AG08395 (cell line): Measurements from ENCODE around the gene ARL14EP.

Experiments
- DNase-seq: peaks from one replicate; pipeline ENCODE4 v3.0.0; 2012; ENCODE audit warnings: mixed read lengths, low spot score

Gene ARL14EP

DNA sequence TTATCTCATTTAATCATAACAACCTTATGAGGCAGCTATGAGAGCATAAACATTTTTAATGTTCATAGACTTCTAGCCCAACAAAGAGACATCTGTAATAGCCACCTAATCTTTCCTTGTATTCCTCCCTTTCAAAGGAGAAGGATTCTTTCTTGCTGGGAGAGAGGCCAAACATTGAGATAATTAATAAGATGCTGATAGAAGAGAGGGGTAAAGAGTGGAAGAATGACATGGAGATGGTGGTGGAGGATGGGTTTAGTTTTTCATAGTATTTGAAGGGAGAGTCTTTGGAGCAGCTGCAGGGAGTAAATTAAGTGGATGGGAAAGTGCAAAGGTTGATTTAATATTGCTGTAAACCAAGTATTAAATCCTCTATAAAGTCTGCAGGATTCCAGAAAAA, 57.9 kb downstream of the ARL14EP start:
- no peak for DNase-seq

DNA sequence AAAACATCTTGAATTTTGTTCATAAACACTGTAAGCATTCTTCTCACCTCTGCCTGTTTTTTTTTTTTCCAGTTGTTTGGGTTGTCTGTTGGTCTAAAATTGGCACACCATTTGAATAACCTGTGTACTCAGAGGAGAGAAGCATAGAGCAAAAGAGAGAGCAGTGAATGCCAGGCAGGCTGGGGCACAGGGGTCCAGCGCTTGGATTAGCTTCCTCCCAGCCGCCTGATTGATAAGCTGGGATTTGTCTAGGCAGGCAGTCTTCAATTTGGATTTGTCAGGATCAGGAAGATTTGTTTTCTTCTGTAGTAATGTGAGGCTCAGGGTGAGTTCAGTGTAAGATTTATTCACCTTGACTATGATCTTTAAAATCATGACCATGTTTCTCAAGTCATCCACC, 59.0 kb downstream of the ARL14EP start:
- DNase-seq, result no peak
